Spleen (tissue), 11 donors: ENCODE results near the gene NUMBL. TPM values are rescaled to one million over a fixed set of nuclear protein-coding genes. Genes with fewer than 3 reads are reported as not detected.
A peak's percentile ranks its signal among the peaks of the same experiment; 100 is the strongest.

Source experiments
- DNase-seq: peaks from one replicate; pipeline ENCODE4 v3.0.0-alpha.2; 2020
- H3K27ac ChIP-seq, 8 donors: fragments of 200-600 bp; sonication (generic) in 7 of 8; 1 replicate in 4 of 8; 2 replicates in 4 of 8; pipeline versions ENCODE4 v1.5.0 to v1.8.0; 2016 to 2021; ENCODE audit warnings: inconsistent platforms in 4 of 8, mild to moderate bottlenecking in 4 of 8, moderate library complexity in 1 of 8
- H3K27me3 ChIP-seq, 7 donors: fragments of 200-600 bp; sonication (generic) in 6 of 7; replicated peaks in 1 of 7; 1 replicate in 4 of 7; 2 replicates in 3 of 7; pipeline versions ENCODE4 v1.5.0 to v1.8.0; 2016 to 2021; ENCODE audit warnings: inconsistent platforms in 3 of 7, mild to moderate bottlenecking in 1 of 7
- H3K36me3 ChIP-seq, 6 donors: fragments of 200-600 bp; sonication (generic) in 5 of 6; 1 replicate in 4 of 6; 2 replicates in 2 of 6; pipeline versions ENCODE4 v1.5.0 to v1.8.0; 2016 to 2021; ENCODE audit warnings: inconsistent platforms in 2 of 6
- H3K4me1 ChIP-seq, 6 donors: fragments of 200-600 bp; sonication (generic) in 5 of 6; 1 replicate in 3 of 6; 2 replicates in 3 of 6; pipeline versions ENCODE4 v1.5.0 to v1.8.0; 2016 to 2021; ENCODE audit warnings: inconsistent platforms in 3 of 6
- H3K4me3 ChIP-seq, 8 donors: fragments of 200-600 bp; sonication (generic) in 7 of 8; 1 replicate in 4 of 8; 2 replicates in 4 of 8; pipeline versions ENCODE4 v1.5.0 to v1.8.0; 2016 to 2021; ENCODE audit warnings: inconsistent platforms in 4 of 8, mild to moderate bottlenecking in 4 of 8, moderate library complexity in 2 of 8
- H3K9me3 ChIP-seq, 8 donors: fragments of 200-600 bp; sonication (generic) in 7 of 8; 1 replicate in 4 of 8; 2 replicates in 4 of 8; pipeline versions ENCODE4 v1.5.0 to v1.8.0; 2016 to 2021; ENCODE audit warnings: inconsistent platforms in 4 of 8
- POLR2A ChIP-seq, 3 donors: fragments of 450-650 bp; IDR thresholded peaks; one replicate each; pipeline ENCODE4 v1.5.1; 2017; ENCODE audit warnings: antibody characterized with exemption in 3 of 3, mild to moderate bottlenecking in 1 of 3
- POLR2AphosphoS5 ChIP-seq, 3 donors: sonication (generic); formaldehyde crosslinking; IDR thresholded peaks; one replicate each; pipeline ENCODE4 v1.5.1; 2017; ENCODE audit warnings: antibody characterized with exemption in 3 of 3
- WGBS, 5 donors: extraction: QIAGEN DNeasy Blood & Tissue Kit in 3 of 5; methylation state at CpG; one replicate each; pipeline versions ENCODE4 v1.1.5 to v1.1.7; 2013 to 2018; 5-methylcytosine and 5-hydroxymethylcytosine counted together
- intact Hi-C: fragments of 100-400 bp; cut with DNase I; formaldehyde crosslinking; loops from one replicate; pipeline ENCODE4 v1.15.0; 2023; ENCODE audit warnings: low total_unique reads
- polyA plus RNA-seq, 3 donors: library from polyadenylated mRNA; stranded (reverse); fragments of 200-250 nt; gene quantifications; one replicate each; pipeline ENCODE4 v1.2.1, GENCODE V29; 2013
- total RNA-seq, 7 donors: library from RNA; depleted of rRNA in 3 of 7; stranded (reverse); fragments of >200 nt in 3 of 7; fragmentation: NEBNext Ultra II Directional in 4 of 7; extraction: Animal tissue kit (Norgen Biotek cat#: 25700) in 4 of 7; gene quantifications; one replicate each; pipeline versions ENCODE4 v1.1.0 to v1.2.1, GENCODE V29; 2016 to 2021
- TF ChIP-seq, protein P1 (sequence below), 11 experiments: fragments of 200-600 bp in 7 of 11; fragments of 450-650 bp in 4 of 11; sonication (generic) in 4 of 11; IDR thresholded peaks in 8 of 11; conservative IDR thresholded peaks in 3 of 11; 1 replicate in 7 of 11; 2 replicates in 4 of 11; pipeline versions ENCODE4 v1.4.0 to v1.8.0; 2016 to 2021; ENCODE audit warnings: antibody characterized with exemption in 11 of 11, inconsistent platforms in 4 of 11, mild to moderate bottlenecking in 1 of 11
- donor health status: healthy with polysubstance abuse.
- donor health status: DM: no; HTN: no; CAD: no; lungs with moderate emphysema.
- donor health status: DM: no; HTN: no; CAD: no.
- donor health status: Bipolar disorder and iron deficiency.
- donor health status: healthy.
- donor health status: DM: no; HTN: no; CAD: no.
- donor health status: DM: yes; HTN: yes; CAD: no.

The NUMBL gene
- total and polyA plus RNA-seq, 10 donors: 3.2 to 27.4 (median 13.3) TPM

DNA sequence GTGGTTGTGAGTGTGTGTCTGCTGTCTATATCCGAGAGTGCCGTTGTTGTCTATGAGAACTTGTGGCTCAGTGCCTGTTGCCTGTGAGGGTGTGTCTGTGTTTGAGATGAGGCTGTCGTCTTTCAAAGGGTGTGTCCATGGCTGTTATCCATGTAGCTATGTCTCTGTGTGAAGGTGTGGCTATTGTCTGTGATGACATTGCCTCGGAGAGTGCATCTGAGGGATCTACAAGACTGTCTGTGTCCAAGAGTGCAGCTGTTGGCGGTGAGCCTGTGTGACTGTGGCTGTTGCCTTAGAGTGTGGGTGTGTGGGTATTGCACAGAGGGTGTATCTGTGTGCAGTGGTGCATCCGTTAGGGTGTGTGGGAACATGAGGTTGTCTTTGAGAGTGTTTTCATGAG, 4.9 kb downstream of the NUMBL start:
- TF ChIP-seq, protein P1, sequence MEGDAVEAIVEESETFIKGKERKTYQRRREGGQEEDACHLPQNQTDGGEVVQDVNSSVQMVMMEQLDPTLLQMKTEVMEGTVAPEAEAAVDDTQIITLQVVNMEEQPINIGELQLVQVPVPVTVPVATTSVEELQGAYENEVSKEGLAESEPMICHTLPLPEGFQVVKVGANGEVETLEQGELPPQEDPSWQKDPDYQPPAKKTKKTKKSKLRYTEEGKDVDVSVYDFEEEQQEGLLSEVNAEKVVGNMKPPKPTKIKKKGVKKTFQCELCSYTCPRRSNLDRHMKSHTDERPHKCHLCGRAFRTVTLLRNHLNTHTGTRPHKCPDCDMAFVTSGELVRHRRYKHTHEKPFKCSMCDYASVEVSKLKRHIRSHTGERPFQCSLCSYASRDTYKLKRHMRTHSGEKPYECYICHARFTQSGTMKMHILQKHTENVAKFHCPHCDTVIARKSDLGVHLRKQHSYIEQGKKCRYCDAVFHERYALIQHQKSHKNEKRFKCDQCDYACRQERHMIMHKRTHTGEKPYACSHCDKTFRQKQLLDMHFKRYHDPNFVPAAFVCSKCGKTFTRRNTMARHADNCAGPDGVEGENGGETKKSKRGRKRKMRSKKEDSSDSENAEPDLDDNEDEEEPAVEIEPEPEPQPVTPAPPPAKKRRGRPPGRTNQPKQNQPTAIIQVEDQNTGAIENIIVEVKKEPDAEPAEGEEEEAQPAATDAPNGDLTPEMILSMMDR (IDR thresholded peaks at IDR 0.05 in 8 of 11, conservative IDR thresholded peaks at IDR 0.05 in 3 of 11): no peak
- no peak for TF ChIP-seq POLR2AphosphoS5 (IDR thresholded peaks at IDR 0.05)
- TF ChIP-seq POLR2A (IDR thresholded peaks at IDR 0.05): no peak
- 89 to 93% (median 92%) methylated on average over 6 of the region's 6 CpGs for WGBS, 5 donors
- no peaks in the 10 kb centered on the region for H3K27me3 ChIP-seq
- H3K27ac ChIP-seq: no peak overlapping the region
- intact Hi-C loops: no loop called here
- peaks cover 3 to 37% (median 12%) of the 10 kb centered on the region in 6 donors for H3K4me1 ChIP-seq
- H3K36me3 ChIP-seq: peaks cover 0 to 49% (median 6%) of the 10 kb centered on the region in 6 donors
- DNase-seq: no peak
- H3K9me3 ChIP-seq: no peaks in the 10 kb centered on the region
- no peak overlapping the region for H3K4me3 ChIP-seq

GRCh38 chr19:40685016-40685526, 5.4 kb downstream of the NUMBL start:
- Histone ChIP-seq H3K4me1 (peaks cover 2 to 34% (median 10%) of the 10 kb centered on the region in 6 donors), H3K9me3 (no peaks in the 10 kb centered on the region), H3K27me3 (no peaks in the 10 kb centered on the region), H3K4me3 (no peak overlapping the region), H3K27ac (no peak overlapping the region), H3K36me3 (peaks cover 0 to 54% (median 10%) of the 10 kb centered on the region in 6 donors)
- DNase-seq: no peak
- intact Hi-C loops: no loop called here
- TF ChIP-seq, protein P1 (IDR thresholded peaks at IDR 0.05 in 8 of 11, conservative IDR thresholded peaks at IDR 0.05 in 3 of 11): no peak
- TF ChIP-seq POLR2AphosphoS5 (IDR thresholded peaks at IDR 0.05) (no peak), POLR2A (IDR thresholded peaks at IDR 0.05) (no peak)
- 88 to 97% (median 95%) methylated on average over 3 of the region's 3 CpGs for WGBS, 5 donors

- Histone ChIP-seq H3K27ac (no peak overlapping the region), H3K9me3 (no peaks in the 10 kb centered on the region), H3K4me3 (no peak overlapping the region), H3K27me3 (no peaks in the 10 kb centered on the region), H3K4me1 (peaks cover 0 to 26% (median 2%) of the 10 kb centered on the region in 6 donors), H3K36me3 (peaks cover 0 to 62% (median 11%) of the 10 kb centered on the region in 6 donors)
- intact Hi-C loops: no loop called here
- WGBS, 5 donors: 94 to 97% (median 95%) methylated on average over 31 to 32 of the region's 32 CpGs
- TF ChIP-seq POLR2A (IDR thresholded peaks at IDR 0.05) (no peak), POLR2AphosphoS5 (IDR thresholded peaks at IDR 0.05) (no peak)
- TF ChIP-seq, protein P1 (IDR thresholded peaks at IDR 0.05 in 8 of 11, conservative IDR thresholded peaks at IDR 0.05 in 3 of 11): no peak
- DNase-seq: peak; percentile 70
Observed at GRCh38 chr19:40684280-40684679, 6.2 kb downstream of the NUMBL start.

- H3K36me3 ChIP-seq: peaks cover 0 to 71% (median 11%) of the 10 kb centered on the region in 6 donors
- TF ChIP-seq POLR2A (IDR thresholded peaks at IDR 0.05) (no peak), POLR2AphosphoS5 (IDR thresholded peaks at IDR 0.05) (no peak)
- TF ChIP-seq, protein P1 (IDR thresholded peaks at IDR 0.05 in 8 of 11, conservative IDR thresholded peaks at IDR 0.05 in 3 of 11): no peak
- WGBS, 5 donors: 81 to 94% (median 90%) methylated on average over 9 of the region's 9 CpGs
- H3K27me3 ChIP-seq: no peaks in the 10 kb centered on the region
- H3K27ac ChIP-seq: no peak overlapping the region
- peaks cover 0 to 18% (median 0%) of the 10 kb centered on the region in 6 donors for H3K4me1 ChIP-seq
- no peak for DNase-seq
- intact Hi-C loops: no loop called here
- no peaks in the 10 kb centered on the region for H3K9me3 ChIP-seq
- no peak overlapping the region for H3K4me3 ChIP-seq
Observed at GRCh38 chr19:40683437-40683836, 7.0 kb downstream of the NUMBL start.
